Liver (tissue), 9 donors: ENCODE measurements around the gene COLEC12. TPM values are rescaled to one million over a fixed set of nuclear protein-coding genes. Genes with fewer than 3 reads are reported as not detected.

ENCODE experiments used
- DNase-seq: peaks from one replicate; pipeline ENCODE4 v3.0.0-alpha.2; 2017; ENCODE audit warnings: low spot score
- H3K27ac ChIP-seq, 2 donors: one replicate each; pipeline ENCODE4 v1.7.0; 2013; ENCODE audit warnings: inconsistent platforms in 2 of 2, low read length in 2 of 2, control low read depth in 1 of 2, low read depth in 1 of 2, mild to moderate bottlenecking in 1 of 2
- H3K27me3 ChIP-seq, 4 donors: one replicate each; pipeline versions ENCODE4 v1.6.1 to v1.7.0; 2013; ENCODE audit warnings: low read length in 3 of 4, inconsistent platforms in 1 of 4, mild to moderate bottlenecking in 1 of 4, moderate library complexity in 1 of 4; ENCODE audit not compliant: control insufficient read depth in 4 of 4, insufficient read depth in 4 of 4
- H3K36me3 ChIP-seq, 4 donors: one replicate each; pipeline versions ENCODE4 v1.6.1 to v1.7.0; 2013; ENCODE audit warnings: low read length in 3 of 4, mild to moderate bottlenecking in 3 of 4, low read depth in 1 of 4, moderate library complexity in 1 of 4; ENCODE audit not compliant: control insufficient read depth in 4 of 4, insufficient read depth in 3 of 4
- H3K4me1 ChIP-seq, 4 donors: one replicate each; pipeline versions ENCODE4 v1.6.1 to v1.7.0; 2013; ENCODE audit warnings: low read length in 3 of 4, mild to moderate bottlenecking in 3 of 4, moderate library complexity in 1 of 4; ENCODE audit not compliant: control insufficient read depth in 4 of 4, insufficient read depth in 4 of 4
- H3K4me3 ChIP-seq, 3 donors: one replicate each; pipeline versions ENCODE4 v1.6.1 to v1.7.0; 2013; ENCODE audit warnings: low read length in 3 of 3, control low read depth in 1 of 3, low read depth in 1 of 3, mild to moderate bottlenecking in 1 of 3
- H3K9ac ChIP-seq, 2 donors: one replicate each; pipeline ENCODE4 v1.7.0; 2013; ENCODE audit warnings: low read length in 2 of 2, mild to moderate bottlenecking in 2 of 2, moderate library complexity in 2 of 2, control low read depth in 1 of 2, low read depth in 1 of 2
- H3K9me3 ChIP-seq, 4 donors: one replicate each; pipeline versions ENCODE4 v1.6.1 to v1.7.0; 2013; ENCODE audit warnings: low read length in 3 of 4; ENCODE audit not compliant: control insufficient read depth in 4 of 4
- EGR1 ChIP-seq, 2 donors: IDR thresholded peaks; 2 replicates each; pipeline ENCODE4 v1.6.1; 2016 to 2018; ENCODE audit warnings: antibody characterized with exemption in 2 of 2, low read depth in 2 of 2
- FOXA1 ChIP-seq: IDR thresholded peaks from 2 replicates; pipeline ENCODE4 v1.6.1; 2016; ENCODE audit warnings: antibody characterized with exemption
- GABPA ChIP-seq, 2 donors: IDR thresholded peaks in 1 of 2; conservative IDR thresholded peaks in 1 of 2; 2 replicates each; pipeline ENCODE4 v1.6.1; 2016; ENCODE audit warnings: antibody characterized with exemption in 2 of 2, mild to moderate bottlenecking in 1 of 2, moderate library complexity in 1 of 2
- HNF4A ChIP-seq, 2 donors: conservative IDR thresholded peaks; 2 replicates each; pipeline ENCODE4 v1.6.1; 2016; ENCODE audit warnings: antibody characterized with exemption in 2 of 2, mild to moderate bottlenecking in 2 of 2
- HNF4G ChIP-seq: IDR thresholded peaks from 2 replicates; pipeline ENCODE4 v1.6.1; 2016; ENCODE audit warnings: antibody characterized with exemption
- JUND ChIP-seq, 2 donors: IDR thresholded peaks; 2 replicates each; pipeline ENCODE4 v1.6.1; 2016; ENCODE audit warnings: antibody characterized with exemption in 2 of 2
- NR2F2 ChIP-seq: IDR thresholded peaks from 2 replicates; pipeline ENCODE4 v1.6.1; 2016; ENCODE audit warnings: antibody characterized with exemption
- RAD21 ChIP-seq, 2 donors: IDR thresholded peaks; 2 replicates each; pipeline ENCODE4 v1.6.1; 2016; ENCODE audit warnings: antibody characterized with exemption in 2 of 2, mild to moderate bottlenecking in 2 of 2
- TAF1 ChIP-seq: conservative IDR thresholded peaks from 2 replicates; pipeline ENCODE4 v1.6.1; 2016; ENCODE audit warnings: antibody characterized with exemption, mild to moderate bottlenecking
- YY1 ChIP-seq: IDR thresholded peaks from 2 replicates; pipeline ENCODE4 v1.6.1; 2016; ENCODE audit warnings: antibody characterized with exemption, mild to moderate bottlenecking
- ZBTB33 ChIP-seq: IDR thresholded peaks from 2 replicates; pipeline ENCODE4 v1.6.1; 2016; ENCODE audit warnings: antibody characterized with exemption
- WGBS: extraction: QIAGEN DNeasy Blood & Tissue Kit; methylation state at CpG from one replicate; pipeline ENCODE4 v1.1.7; 2013; 5-methylcytosine and 5-hydroxymethylcytosine counted together
- polyA plus RNA-seq, 2 donors: library from polyadenylated mRNA; stranded (reverse) in 1 of 2; unstranded in 1 of 2; fragments of 200-250 nt in 1 of 2; fragments of >200 nt in 1 of 2; fragmentation: Nextera tagmentation in 1 of 2; extraction: Ambion mirVana in 1 of 2; gene quantifications; one replicate each; pipeline versions ENCODE4 v1.2.1 to v1.2.3, GENCODE V29; 2013 to 2015
- total RNA-seq, 2 donors: library from RNA; depleted of rRNA; stranded (reverse); fragments of >200 nt; gene quantifications; one replicate each; pipeline ENCODE4 v1.2.3, GENCODE V29; 2014
- TF ChIP-seq, protein P1 (sequence below): IDR thresholded peaks from 2 replicates; pipeline ENCODE4 v1.6.1; 2016; ENCODE audit warnings: antibody characterized with exemption, mild to moderate bottlenecking
- TF ChIP-seq, protein P2 (sequence below): IDR thresholded peaks from 2 replicates; pipeline ENCODE4 v1.6.1; 2016; ENCODE audit warnings: antibody characterized with exemption
- TF ChIP-seq, protein P3 (sequence below): IDR thresholded peaks from 2 replicates; pipeline ENCODE4 v1.6.1; 2016; ENCODE audit warnings: antibody characterized with exemption
- TF ChIP-seq, protein P4 (sequence below): fragments of 150-350 bp; IDR thresholded peaks from 2 replicates; pipeline ENCODE4 v1.5.1; 2017; ENCODE audit warnings: improper control_type of control experiment, low read depth, low read length; ENCODE audit not compliant: missing input control
- donor health status: healthy.
- donor health status: healthy.
- donor health status: healthy.
- donor health status: healthy.
- donor health status: healthy.

Gene COLEC12
- total and polyA plus RNA-seq, 4 donors, result 0.03 to 1.6 (median 0.28) TPM

- H3K9ac ChIP-seq, result no peak overlapping the region
- H3K27me3 ChIP-seq, result no peaks in the 10 kb centered on the region
- H3K36me3 ChIP-seq, result no peaks in the 10 kb centered on the region
- H3K4me1 ChIP-seq, result no peaks in the 10 kb centered on the region
- H3K9me3 ChIP-seq, result no peaks in the 10 kb centered on the region
- no peak overlapping the region for H3K27ac ChIP-seq
- TF ChIP-seq ZBTB33, result no peak
- no peak for TF ChIP-seq FOXA1
- TF ChIP-seq NR2F2, result no peak
- WGBS, result 75% methylated on average over 2 of the region's 2 CpGs
- no peak overlapping the region for H3K4me3 ChIP-seq
- DNase-seq, result no peak
Measured at GRCh38 chr18:384897-385296, 115.6 kb downstream of the COLEC12 start.

- no peaks in the 10 kb centered on the region for H3K36me3 ChIP-seq
- TF ChIP-seq, protein P1, sequence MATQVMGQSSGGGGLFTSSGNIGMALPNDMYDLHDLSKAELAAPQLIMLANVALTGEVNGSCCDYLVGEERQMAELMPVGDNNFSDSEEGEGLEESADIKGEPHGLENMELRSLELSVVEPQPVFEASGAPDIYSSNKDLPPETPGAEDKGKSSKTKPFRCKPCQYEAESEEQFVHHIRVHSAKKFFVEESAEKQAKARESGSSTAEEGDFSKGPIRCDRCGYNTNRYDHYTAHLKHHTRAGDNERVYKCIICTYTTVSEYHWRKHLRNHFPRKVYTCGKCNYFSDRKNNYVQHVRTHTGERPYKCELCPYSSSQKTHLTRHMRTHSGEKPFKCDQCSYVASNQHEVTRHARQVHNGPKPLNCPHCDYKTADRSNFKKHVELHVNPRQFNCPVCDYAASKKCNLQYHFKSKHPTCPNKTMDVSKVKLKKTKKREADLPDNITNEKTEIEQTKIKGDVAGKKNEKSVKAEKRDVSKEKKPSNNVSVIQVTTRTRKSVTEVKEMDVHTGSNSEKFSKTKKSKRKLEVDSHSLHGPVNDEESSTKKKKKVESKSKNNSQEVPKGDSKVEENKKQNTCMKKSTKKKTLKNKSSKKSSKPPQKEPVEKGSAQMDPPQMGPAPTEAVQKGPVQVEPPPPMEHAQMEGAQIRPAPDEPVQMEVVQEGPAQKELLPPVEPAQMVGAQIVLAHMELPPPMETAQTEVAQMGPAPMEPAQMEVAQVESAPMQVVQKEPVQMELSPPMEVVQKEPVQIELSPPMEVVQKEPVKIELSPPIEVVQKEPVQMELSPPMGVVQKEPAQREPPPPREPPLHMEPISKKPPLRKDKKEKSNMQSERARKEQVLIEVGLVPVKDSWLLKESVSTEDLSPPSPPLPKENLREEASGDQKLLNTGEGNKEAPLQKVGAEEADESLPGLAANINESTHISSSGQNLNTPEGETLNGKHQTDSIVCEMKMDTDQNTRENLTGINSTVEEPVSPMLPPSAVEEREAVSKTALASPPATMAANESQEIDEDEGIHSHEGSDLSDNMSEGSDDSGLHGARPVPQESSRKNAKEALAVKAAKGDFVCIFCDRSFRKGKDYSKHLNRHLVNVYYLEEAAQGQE, result no peak
- TF ChIP-seq GABPA (IDR thresholded peaks at IDR 0.05 in 1 of 2, conservative IDR thresholded peaks at IDR 0.05 in 1 of 2) (no peak), TAF1 (no peak)
- no peaks in the 10 kb centered on the region for H3K4me1 ChIP-seq
- WGBS, result 77% methylated on average over 3 of the region's 3 CpGs
- no peak overlapping the region for H3K9ac ChIP-seq
- H3K27me3 ChIP-seq, result no peaks in the 10 kb centered on the region
- DNase-seq, result no peak
- H3K4me3 ChIP-seq, result no peak overlapping the region
- no peak overlapping the region for H3K27ac ChIP-seq
- H3K9me3 ChIP-seq, result no peaks in the 10 kb centered on the region
Measured at GRCh38 chr18:383135-383534, 117.4 kb downstream of the COLEC12 start.

DNA sequence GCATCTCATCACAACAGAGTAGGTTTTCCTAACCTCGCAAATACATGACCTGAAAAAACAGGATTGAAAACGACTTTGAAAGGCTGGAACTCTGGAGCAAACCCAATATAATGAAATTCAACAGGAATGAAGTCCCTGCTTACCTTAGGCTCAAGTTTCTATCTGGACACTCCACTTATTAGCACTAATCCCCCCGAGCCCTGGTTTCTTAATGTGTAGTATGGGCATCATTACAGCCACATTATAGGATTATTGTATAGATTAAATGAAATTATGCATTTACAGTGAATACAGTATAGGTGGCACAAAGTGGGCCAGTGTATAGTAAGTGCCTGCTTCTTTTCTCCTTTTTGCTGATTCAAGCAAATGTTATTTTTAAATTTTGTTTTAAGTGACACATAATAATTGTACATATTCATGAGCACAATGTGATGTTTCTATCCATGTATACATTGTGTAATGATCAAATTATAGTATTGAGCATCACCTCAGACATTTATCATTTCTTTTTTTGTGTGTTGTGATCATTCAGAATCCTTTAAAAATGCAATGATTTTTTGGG is 118.0 kb downstream of the COLEC12 start:
- DNase-seq, result no peak
- 70% methylated on average over 3 of the region's 3 CpGs for WGBS
- TF ChIP-seq, protein P2, sequence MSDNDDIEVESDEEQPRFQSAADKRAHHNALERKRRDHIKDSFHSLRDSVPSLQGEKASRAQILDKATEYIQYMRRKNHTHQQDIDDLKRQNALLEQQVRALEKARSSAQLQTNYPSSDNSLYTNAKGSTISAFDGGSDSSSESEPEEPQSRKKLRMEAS, result no peak
- TF ChIP-seq, protein P3, sequence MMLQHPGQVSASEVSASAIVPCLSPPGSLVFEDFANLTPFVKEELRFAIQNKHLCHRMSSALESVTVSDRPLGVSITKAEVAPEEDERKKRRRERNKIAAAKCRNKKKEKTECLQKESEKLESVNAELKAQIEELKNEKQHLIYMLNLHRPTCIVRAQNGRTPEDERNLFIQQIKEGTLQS, result no peak
- no peak for TF ChIP-seq ZBTB33
- TF ChIP-seq EGR1 (IDR thresholded peaks at IDR 0.05; ENCODE audit: low read depth in 2 of 2), result no peak
- no peak for TF ChIP-seq YY1
- no peak for TF ChIP-seq FOXA1
- TF ChIP-seq HNF4G, result no peak
- TF ChIP-seq HNF4A (conservative IDR thresholded peaks at IDR 0.05), result no peak
- no peak for TF ChIP-seq JUND (IDR thresholded peaks at IDR 0.05)
- no peak for TF ChIP-seq RAD21 (IDR thresholded peaks at IDR 0.05)
- no peak for TF ChIP-seq TAF1
- TF ChIP-seq, protein P4, sequence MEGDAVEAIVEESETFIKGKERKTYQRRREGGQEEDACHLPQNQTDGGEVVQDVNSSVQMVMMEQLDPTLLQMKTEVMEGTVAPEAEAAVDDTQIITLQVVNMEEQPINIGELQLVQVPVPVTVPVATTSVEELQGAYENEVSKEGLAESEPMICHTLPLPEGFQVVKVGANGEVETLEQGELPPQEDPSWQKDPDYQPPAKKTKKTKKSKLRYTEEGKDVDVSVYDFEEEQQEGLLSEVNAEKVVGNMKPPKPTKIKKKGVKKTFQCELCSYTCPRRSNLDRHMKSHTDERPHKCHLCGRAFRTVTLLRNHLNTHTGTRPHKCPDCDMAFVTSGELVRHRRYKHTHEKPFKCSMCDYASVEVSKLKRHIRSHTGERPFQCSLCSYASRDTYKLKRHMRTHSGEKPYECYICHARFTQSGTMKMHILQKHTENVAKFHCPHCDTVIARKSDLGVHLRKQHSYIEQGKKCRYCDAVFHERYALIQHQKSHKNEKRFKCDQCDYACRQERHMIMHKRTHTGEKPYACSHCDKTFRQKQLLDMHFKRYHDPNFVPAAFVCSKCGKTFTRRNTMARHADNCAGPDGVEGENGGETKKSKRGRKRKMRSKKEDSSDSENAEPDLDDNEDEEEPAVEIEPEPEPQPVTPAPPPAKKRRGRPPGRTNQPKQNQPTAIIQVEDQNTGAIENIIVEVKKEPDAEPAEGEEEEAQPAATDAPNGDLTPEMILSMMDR, result no peak
- TF ChIP-seq GABPA (IDR thresholded peaks at IDR 0.05 in 1 of 2, conservative IDR thresholded peaks at IDR 0.05 in 1 of 2), result no peak

More for the DNA sequence above, 118.0 kb downstream of the COLEC12 start:
- no peaks in the 10 kb centered on the region for H3K9me3 ChIP-seq
- H3K4me3 ChIP-seq, result no peak overlapping the region
- H3K27me3 ChIP-seq, result no peaks in the 10 kb centered on the region
- H3K27ac ChIP-seq, result no peak overlapping the region
- H3K4me1 ChIP-seq, result no peaks in the 10 kb centered on the region
- no peaks in the 10 kb centered on the region for H3K36me3 ChIP-seq
- no peak overlapping the region for H3K9ac ChIP-seq
